Activated CD4-positive, CD25-positive, alpha-beta regulatory T cell (primary cell): ENCODE measurements around the gene RAB11B.
"Not testable (repeated sequence)": the region's sequence is repeated elsewhere in the genome, so short reads cannot be mapped to it uniquely, and the experiment has no call there.

Source experiments
- DNase-seq, 4 experiments: peaks; one replicate each; lab custom pipeline; 2025; lab: John Stamatoyannopoulos, UW

The RAB11B gene

DNA sequence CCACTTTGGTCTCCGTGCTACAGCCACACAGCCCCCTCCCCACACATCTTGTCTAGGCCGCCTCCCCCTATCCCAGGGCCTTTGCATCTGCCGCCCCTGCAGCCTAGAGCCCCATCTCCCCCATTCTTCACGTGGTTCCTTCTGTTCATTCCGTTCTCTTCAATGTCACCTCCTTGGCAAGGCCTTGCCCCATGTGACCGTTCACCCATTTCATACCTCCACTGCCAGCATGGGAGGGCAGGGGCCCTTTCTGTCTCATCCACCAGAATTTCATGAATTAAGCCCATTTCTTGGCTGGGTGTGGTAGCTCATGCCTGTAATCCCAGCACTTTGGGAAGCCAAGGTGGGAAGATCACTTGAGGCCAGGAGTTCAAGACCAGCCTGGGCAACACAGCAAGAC, 38.9 kb downstream of the RAB11B start:
- no peak for DNase-seq

DNA sequence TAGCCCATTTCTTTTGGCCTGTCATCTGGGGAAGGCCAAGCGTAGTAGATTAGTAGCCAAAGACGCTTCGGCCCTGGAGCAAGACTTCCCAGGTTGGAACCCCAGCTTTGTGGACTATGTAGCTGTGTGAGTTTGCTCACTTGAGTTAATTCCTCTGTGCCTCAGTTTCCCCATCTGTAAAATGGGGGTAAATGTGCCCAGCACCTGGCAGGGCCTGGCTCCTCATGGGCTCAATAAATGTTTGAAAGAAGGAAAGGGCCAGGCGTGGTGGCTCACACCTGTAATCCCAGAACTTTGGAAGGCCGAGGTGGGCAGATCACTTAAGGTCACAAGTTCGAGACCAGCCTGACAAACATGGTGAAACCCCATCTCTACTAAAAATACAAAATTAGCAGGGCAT, 39.7 kb downstream of the RAB11B start:
- no peak for DNase-seq

DNA sequence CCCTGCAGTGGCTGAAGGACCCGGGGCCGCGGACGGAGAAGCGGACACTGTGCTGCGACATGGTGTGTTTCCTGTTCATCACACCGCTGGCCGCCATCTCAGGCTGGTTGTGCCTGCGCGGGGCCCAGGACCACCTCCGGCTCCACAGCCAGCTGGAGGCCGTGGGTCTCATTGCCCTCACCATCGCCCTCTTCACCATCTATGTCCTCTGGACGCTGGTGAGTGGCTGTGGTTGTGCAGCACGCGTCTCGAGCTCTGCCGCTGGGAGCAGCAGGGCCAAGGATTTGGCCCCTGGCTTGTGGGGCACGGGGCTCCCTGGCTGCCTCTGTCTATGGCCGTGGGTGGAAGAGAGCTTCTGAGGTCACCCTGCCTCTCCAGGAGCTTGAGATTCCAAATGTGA, 40.5 kb downstream of the RAB11B start:
- no peak for DNase-seq

DNA sequence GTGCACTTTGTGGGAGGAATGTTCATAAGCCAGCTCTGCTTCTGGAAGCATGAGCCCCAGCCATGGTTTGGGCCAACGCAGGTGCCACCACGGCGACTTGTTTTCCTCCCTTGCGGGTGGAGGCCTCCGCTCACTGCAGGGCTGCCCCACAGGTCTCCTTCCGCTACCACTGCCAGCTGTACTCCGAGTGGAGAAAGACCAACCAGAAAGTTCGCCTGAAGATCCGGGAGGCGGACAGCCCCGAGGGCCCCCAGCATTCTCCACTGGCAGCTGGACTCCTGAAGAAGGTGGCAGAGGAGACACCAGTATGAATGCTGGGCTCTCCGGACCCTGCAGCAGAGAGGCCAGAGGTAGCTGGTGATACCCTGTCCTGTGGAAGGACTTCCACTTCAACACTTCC, 48.1 kb downstream of the RAB11B start:
- DNase-seq: no peak

DNA sequence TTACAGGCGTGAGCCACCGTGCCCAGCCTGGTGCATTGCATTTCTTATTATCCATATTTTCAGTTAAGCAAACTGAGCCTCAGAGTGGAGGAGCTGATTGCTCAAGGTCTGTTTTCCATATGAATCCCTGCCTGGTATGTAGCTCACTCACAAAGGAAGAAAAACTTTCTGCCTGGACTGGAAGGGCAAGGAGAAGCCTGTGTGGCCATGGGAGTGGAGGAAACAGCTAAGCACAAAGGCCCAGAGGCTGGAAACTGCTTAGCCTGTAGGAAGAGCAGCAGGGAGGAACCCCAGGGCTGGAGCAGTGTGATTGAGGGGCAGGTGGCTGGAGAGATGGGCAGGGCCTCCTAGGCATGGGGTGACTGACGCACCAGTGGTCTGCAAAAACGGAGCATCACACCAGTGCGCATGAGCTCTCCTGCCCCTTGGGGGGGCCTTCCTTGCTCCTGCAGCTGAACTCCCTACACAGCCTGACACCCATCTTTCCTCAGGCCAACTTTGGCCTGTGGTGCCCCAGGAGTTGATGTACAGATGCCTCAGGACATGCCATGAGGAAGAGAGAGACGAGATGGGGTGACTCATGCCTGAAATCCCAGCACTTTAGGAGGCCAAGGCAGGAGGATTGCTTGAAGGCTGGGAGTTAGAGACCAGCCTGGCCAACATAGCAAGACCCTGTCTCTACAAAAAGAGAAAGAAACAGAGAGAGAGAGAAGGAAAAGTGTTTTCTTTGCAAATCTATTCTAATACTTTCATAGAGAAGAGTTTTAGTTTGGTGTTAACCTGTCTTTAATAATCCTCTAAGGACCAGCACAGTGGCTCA, 51.8 kb downstream of the RAB11B start:
- no peak for DNase-seq

DNA sequence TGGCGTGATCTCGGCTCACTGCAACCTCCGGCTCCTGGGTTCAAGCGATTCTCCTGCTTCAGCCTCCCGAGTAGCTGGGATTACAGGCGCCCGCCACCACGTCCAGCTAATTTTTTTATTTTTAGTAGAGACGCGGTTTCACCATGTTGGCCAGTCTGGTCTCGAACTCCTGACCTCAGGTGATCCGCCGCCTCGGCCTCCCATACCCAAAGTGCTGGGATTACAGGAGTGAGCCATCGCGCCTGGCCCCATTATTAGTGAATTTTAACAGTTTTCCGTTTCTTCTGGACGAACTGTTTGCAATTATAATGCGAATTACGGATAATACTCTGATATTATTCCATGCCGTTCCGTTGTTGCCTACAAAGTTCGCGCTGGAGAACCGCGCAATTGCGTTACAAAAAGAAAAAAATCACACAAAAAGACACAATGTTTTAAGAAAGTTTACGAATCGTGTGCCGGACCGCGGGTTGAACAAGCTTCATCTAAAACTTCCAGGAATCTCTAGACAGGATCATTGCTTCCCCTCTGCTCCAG, 54.0 kb downstream of the RAB11B start:
- DNase-seq: not testable (repeated sequence)

DNA sequence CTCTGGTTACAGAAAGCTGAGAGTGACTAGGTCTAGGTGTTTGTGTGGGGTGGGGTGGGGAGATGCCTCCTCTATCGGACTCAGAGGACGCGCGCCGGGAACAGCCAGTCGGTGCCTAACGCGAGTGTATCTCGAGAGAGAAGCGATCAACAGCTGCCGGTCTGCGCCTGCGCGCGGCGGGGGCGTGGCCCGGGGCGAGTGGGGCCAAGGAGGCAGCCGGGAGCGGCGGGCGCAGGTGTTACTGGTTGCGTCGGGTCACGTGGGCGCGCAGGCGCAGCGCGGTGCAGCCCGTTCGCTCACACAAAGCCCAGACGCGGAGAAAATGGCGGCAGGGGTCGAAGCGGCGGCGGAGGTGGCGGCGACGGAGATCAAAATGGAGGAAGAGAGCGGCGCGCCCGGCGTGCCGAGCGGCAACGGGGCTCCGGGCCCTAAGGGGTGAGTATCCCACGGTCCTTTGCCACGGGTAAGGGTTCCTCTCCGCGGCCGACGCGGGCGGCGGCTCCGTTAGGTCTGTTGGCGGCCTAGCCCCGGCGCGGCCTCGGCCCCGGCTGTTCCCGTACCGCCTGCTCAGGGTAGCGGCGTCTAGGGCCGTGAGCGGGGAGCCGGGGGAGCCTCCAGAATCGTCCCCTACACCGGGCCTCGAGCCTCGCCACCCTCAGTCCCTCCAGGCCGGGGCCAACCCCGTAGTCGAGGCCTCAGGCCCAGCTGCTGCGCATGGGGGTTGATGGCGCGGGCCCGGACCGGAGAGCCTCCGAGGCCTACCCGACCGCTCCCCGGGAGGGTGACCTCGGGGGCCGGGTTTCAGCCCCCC, 54.7 kb downstream of the RAB11B start, which contains the start of gene HNRNPM:
HNRNPM (plus strand) TSS at position 299 of the 811 bp plus-strand sequence; CDS start at position 323, 24 bp downstream.
- peak; percentile 99 to 100 (median 100) for DNase-seq

DNA sequence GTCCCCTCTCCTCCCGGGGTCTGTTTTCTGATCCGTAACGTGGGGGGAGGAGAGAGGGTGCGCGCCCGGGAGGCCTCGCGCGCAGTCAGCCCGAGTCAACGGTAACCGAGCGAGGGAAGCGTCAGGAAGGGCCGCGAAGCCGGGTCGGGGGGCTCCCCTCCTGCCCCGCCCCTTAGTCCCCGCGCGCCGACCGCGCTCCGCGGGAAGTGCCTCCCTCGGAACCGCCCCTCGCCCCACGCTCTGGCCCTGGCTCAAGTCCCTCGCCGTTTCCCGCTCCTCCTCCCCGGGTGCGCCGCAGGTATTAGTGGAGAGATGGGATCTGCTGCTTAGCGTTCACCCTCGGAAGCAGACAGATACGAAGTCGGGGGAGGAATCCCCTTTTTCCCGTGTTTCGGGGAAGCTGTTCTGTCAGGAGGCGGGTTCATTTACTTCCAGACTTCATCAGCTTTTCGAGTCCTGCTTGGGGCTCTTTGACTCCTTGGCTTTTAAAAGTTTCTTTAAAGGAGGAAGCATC, 55.4 kb downstream of the RAB11B start:
- peak in 2 of 4 experiments; percentile 11 to 23 for DNase-seq

DNA sequence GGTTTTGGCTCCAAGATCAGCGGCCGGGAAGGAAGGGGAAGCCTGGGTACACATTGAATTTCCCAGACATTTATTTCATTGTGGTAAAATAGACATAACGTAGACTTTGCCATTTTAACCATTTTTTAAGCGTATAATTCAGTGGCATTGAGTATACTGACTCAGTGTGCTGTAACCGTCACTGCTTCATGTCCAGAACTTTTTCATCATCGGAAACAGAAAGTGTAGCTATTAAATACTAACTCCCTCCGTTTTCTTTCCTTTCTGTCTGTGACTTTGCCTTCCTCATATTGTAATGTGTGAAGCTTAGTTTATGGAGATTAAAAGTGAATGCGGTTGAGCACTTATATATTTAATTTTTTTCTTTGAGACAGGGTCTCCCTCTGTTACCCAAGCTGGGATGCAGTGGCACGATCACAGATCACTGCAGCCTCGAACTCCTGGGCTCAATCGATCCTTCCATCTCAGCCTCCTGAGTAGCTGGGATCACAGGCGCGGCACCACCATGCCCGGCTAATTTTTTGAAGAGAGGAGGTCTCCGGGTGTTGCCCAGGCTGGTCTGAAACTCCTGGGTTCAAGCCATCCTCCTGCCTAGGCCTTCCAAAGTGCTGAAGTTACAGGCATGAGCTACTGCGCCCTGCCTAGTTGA, 56.0 kb downstream of the RAB11B start:
- DNase-seq: no peak

DNA sequence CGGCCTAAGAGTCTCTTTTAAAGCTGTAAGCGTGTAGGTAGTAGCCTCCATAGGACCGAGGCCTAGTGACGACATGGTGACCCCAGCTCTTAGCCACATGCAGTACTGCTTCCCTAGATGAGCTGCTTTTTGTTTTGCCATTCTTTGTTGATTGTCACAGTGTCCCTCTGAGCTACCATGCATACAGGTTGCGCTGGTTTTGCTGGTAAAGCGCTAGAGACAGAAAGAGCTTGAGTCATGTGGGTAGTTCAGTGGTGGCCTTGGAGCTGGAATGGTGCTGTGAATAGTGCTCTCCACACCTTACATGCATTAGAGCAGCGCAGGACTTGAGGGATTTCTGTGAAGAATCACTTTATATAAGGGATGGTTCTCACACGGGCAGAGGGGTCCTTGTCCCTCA, 59.7 kb downstream of the RAB11B start:
- DNase-seq: no peak

DNA sequence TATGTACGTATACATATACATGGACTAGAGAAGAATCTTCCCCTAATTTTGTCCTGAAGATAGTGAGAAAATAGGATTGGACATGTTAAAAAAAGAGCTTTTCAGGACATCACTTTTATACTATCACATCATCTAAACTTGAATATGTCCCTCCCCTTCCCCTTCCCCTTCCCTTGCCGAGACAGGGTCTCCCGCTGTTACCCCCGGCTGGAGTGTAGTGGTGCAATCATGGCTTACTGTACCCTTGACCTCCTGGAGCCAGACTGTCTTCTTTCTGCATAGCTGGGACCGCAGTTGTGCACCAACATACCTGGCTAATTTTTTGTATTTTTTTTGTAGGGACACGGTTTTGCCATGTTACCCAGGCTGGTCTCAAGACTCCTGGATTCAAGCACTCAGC, 61.2 kb downstream of the RAB11B start:
- DNase-seq: no peak

DNA sequence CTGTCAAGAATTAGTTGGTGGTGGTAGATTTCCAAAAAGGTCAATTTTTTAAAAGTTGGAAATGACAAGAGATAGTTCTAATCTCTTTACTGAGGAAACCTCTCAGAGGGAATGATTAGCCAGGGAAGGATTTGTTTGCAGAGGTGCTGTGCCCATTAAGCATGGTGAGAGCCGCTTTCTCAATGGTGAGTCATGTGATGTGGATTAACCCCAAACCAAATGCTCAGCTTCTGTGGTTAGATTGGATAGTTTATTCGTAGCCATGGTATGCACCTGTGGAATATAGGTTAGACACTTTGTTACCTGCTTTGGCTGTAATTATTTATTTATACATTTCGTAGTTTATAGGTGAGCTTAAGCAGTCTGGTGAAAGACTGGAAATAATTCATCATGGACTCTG, 61.7 kb downstream of the RAB11B start:
- no peak for DNase-seq

DNA sequence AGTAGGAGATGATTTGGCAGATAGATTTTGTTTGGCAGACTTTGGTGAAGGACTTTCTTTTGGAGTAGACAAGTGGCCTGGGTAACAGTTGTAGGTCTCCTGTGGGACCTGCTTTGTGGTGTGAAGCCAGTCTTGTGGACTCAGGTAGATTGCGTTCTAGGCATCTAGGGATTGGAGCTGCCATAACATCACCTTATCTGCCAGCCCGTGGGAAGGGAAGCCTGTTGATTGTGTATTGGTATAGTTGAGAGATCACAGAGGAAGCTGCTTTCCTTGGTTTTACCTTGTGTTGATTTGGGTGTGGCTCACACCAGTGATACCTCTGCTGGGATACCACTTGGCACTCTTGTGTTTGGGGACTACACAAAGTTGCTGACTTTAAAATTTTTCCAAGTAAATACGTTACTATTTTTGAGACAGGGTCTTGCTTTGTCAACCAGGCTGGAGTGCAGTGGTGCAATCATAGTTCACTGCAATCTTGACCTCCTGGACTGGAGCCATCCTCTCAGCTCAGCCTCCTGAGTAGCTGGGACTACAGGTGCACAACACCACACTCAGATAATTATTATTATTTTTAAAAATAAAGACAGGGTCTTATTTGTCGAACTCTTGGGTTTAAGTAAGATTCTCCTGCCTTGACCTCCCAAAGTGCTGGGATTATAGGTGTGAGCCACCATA, 62.4 kb downstream of the RAB11B start:
- DNase-seq: no peak

DNA sequence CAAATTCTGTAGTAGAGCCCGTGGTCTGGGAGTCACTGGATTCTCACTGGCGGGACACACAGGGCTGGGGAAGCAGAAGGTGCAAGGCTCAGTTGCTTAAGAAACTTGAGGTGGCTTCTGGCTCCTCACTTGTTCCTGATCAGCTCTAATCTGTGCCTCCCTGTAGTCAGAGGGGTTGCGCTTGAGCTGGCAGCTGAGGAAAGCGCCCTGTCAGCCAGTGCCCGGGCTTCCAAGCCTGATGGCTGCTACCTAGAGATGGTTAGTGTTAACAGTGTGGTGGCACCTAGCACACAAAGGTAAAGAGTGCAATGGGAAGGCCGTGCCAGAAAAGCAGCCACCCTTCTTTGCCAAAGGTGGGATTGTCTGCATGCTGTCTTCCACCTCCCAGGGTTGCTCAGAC, 63.5 kb downstream of the RAB11B start:
- no peak for DNase-seq
